Measurements from ENCODE around the gene THBD.

DNA sequence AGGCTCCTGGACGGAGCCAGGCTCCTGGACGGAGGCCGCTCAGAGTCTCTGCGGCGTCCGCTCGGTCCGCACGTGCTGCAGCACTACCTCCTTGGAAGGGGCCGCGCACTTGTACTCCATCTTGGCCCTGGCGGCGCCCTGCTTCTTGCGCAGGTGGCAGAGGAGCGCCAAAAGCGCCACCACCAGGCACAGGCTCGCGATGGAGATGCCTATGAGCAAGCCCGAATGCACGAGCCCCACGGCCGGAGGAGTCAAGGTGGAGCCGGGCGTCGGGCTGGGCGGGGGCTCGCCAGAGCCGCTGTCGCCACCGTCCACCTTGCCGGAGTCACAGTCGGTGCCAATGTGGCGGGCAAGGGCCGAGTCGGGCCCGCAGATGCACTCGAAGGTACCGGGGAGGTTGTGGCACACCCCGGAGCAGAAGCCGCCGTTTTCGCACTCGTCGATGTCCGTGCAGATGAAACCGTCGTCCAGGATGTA, 1.7 kb downstream of the THBD start:
- TF ChIP-seq CTCF (IDR thresholded peaks at IDR 0.05 in 2 of 3, conservative IDR thresholded peaks at IDR 0.05 in 1 of 3; ENCODE audit: insufficient read depth in 2 of 3, low read depth in 1 of 3, low read length in 3 of 3): no peak
- no peak for TF ChIP-seq SMC3 (conservative IDR thresholded peaks at IDR 0.05; ENCODE audit: insufficient read depth, low read depth, low read length)
- TF ChIP-seq POLR2B (IDR thresholded peaks at IDR 0.05; ENCODE audit: low read depth, partially characterized antibody): no peak
- TF ChIP-seq HMG20B (CRISPR knock-in tag; IDR thresholded peaks at IDR 0.05): no peak
- no peak for TF ChIP-seq ZNF12 (CRISPR knock-in tag; IDR thresholded peaks at IDR 0.05)
- TF ChIP-seq TCF3 (CRISPR knock-in tag; IDR thresholded peaks at IDR 0.05): no peak
- TF ChIP-seq, protein P1, sequence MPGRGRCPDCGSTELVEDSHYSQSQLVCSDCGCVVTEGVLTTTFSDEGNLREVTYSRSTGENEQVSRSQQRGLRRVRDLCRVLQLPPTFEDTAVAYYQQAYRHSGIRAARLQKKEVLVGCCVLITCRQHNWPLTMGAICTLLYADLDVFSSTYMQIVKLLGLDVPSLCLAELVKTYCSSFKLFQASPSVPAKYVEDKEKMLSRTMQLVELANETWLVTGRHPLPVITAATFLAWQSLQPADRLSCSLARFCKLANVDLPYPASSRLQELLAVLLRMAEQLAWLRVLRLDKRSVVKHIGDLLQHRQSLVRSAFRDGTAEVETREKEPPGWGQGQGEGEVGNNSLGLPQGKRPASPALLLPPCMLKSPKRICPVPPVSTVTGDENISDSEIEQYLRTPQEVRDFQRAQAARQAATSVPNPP (IDR thresholded peaks at IDR 0.05; ENCODE audit: borderline replicate concordance, insufficient read depth, insufficient read length): no peak
- TF ChIP-seq POLR2A (conservative IDR thresholded peaks at IDR 0.05): no peak
- no peak for TF ChIP-seq CHD1 (IDR thresholded peaks at IDR 0.05; ENCODE audit: low read length)
- no peak for TF ChIP-seq SREBF1 (IDR thresholded peaks at IDR 0.05; ENCODE audit: borderline replicate concordance, low read depth, low read length)
- no peak for TF ChIP-seq MAX (CRISPR knock-in tag; IDR thresholded peaks at IDR 0.05)
